ENCODE results near the gene LGALS9. TPM values are rescaled to one million over a fixed set of nuclear protein-coding genes. Genes with fewer than 3 reads are reported as not detected.
"Not testable (repeated sequence)": the region's sequence is repeated elsewhere in the genome, so short reads cannot be mapped to it uniquely, and the experiment has no call there.

LGALS9 gene
- total RNA-seq, 1 donor from 2014 or later = 35.1 TPM

GRCh38 chr17:27651411-27652345, 20.7 kb downstream of the LGALS9 start:
- Mint-ChIP-seq H3K27me3 (ENCODE audit: low read depth) (no peaks in the 10 kb centered on the region), H3K4me1 (ENCODE audit: low read depth) (peaks cover 7% of the 10 kb centered on the region), H3K9me3 (no peaks in the 10 kb centered on the region), H3K27ac (no peak overlapping the region), H3K4me3 (ENCODE audit: low read depth) (no peak overlapping the region), H3K36me3 (ENCODE audit: low read depth) (peaks cover 11% of the 10 kb centered on the region)
- DNase-seq (ENCODE audit: low spot score) = peak; percentile 56
- intact Hi-C loops (cut with micrococcal nuclease) = loop anchor here (2.0 kb wide), 1 partner anchor 43 kb away; no protein-coding TSS in a partner anchor

- not testable (repeated sequence) for H3K9me3 Mint-ChIP-seq; H3K27ac Mint-ChIP-seq; DNase-seq (ENCODE audit: low spot score); H3K36me3 Mint-ChIP-seq (ENCODE audit: low read depth); H3K4me1 Mint-ChIP-seq (ENCODE audit: low read depth); H3K27me3 Mint-ChIP-seq (ENCODE audit: low read depth); H3K4me3 Mint-ChIP-seq (ENCODE audit: low read depth)
- intact Hi-C loops (cut with micrococcal nuclease) = loop anchor here (2.0 kb wide), 1 partner anchor 45 kb away; no protein-coding TSS in a partner anchor
Measured at GRCh38 chr17:27653449-27653971, 22.5 kb downstream of the LGALS9 start.

- no peaks in the 10 kb centered on the region for H3K27me3 Mint-ChIP-seq (ENCODE audit: low read depth)
- no peak for DNase-seq (ENCODE audit: low spot score)
- intact Hi-C loops (cut with micrococcal nuclease) = loop anchor here (1.0 kb wide), 1 partner anchor 102 kb away; no protein-coding TSS in a partner anchor
- H3K9me3 Mint-ChIP-seq = no peaks in the 10 kb centered on the region
- no peak overlapping the region for H3K27ac Mint-ChIP-seq
- H3K4me1 Mint-ChIP-seq (ENCODE audit: low read depth) = peaks cover 7% of the 10 kb centered on the region
- H3K36me3 Mint-ChIP-seq (ENCODE audit: low read depth) = no peaks in the 10 kb centered on the region
- no peak overlapping the region for H3K4me3 Mint-ChIP-seq (ENCODE audit: low read depth)
Measured at GRCh38 chr17:27654136-27654535, 23.1 kb downstream of the LGALS9 start.

- H3K27me3 Mint-ChIP-seq (ENCODE audit: low read depth) = no peaks in the 10 kb centered on the region
- intact Hi-C loops (cut with micrococcal nuclease) = loop anchor here (1.0 to 5.0 kb wide), 2 partner anchors 101 to 212 kb away; no protein-coding TSS in a partner anchor
Measured at GRCh38 chr17:27654654-27655524, 23.9 kb downstream of the LGALS9 start.

GRCh38 chr17:27655525-27656111, 24.6 kb downstream of the LGALS9 start:
- not testable (repeated sequence) for H3K4me1 Mint-ChIP-seq (ENCODE audit: low read depth); H3K27ac Mint-ChIP-seq; H3K4me3 Mint-ChIP-seq (ENCODE audit: low read depth); H3K27me3 Mint-ChIP-seq (ENCODE audit: low read depth); DNase-seq (ENCODE audit: low spot score); H3K9me3 Mint-ChIP-seq; H3K36me3 Mint-ChIP-seq (ENCODE audit: low read depth)
- intact Hi-C loops (cut with micrococcal nuclease) = loop anchor here (5.0 kb wide), 1 partner anchor 212 kb away; no protein-coding TSS in a partner anchor

More at GRCh38 chr17:27654654-27655524, 23.9 kb downstream of the LGALS9 start:
- DNase-seq (ENCODE audit: low spot score) = peak; percentile 52
- Mint-ChIP-seq H3K27ac (no peak overlapping the region), H3K4me1 (ENCODE audit: low read depth) (peaks cover 7% of the 10 kb centered on the region), H3K4me3 (ENCODE audit: low read depth) (no peak overlapping the region), H3K9me3 (no peaks in the 10 kb centered on the region), H3K36me3 (ENCODE audit: low read depth) (no peaks in the 10 kb centered on the region)

GRCh38 chr17:27656620-27657019, 25.6 kb downstream of the LGALS9 start:
- H3K36me3 Mint-ChIP-seq (ENCODE audit: low read depth); H3K9me3 Mint-ChIP-seq; H3K27ac Mint-ChIP-seq; DNase-seq (ENCODE audit: low spot score); H3K4me1 Mint-ChIP-seq (ENCODE audit: low read depth); H3K4me3 Mint-ChIP-seq (ENCODE audit: low read depth); H3K27me3 Mint-ChIP-seq (ENCODE audit: low read depth): not testable (repeated sequence)
- intact Hi-C loops (cut with micrococcal nuclease) = loop anchor here (5.0 kb wide), 1 partner anchor 211 kb away; no protein-coding TSS in a partner anchor

- Mint-ChIP-seq H3K4me1 (ENCODE audit: low read depth) (peaks cover 5% of the 10 kb centered on the region), H3K27ac (no peak overlapping the region), H3K36me3 (ENCODE audit: low read depth) (no peaks in the 10 kb centered on the region), H3K9me3 (no peaks in the 10 kb centered on the region), H3K27me3 (ENCODE audit: low read depth) (no peaks in the 10 kb centered on the region), H3K4me3 (ENCODE audit: low read depth) (no peak overlapping the region)
- intact Hi-C loops (cut with micrococcal nuclease) = loop anchor here (5.0 kb wide), 1 partner anchor 210 kb away; no protein-coding TSS in a partner anchor
- no peak for DNase-seq (ENCODE audit: low spot score)
Measured at GRCh38 chr17:27657620-27658019, 26.6 kb downstream of the LGALS9 start.

- intact Hi-C loops (cut with micrococcal nuclease) = loop anchor here (5.0 kb wide), 1 partner anchor 208 kb away; no protein-coding TSS in a partner anchor
- peaks cover 2% of the 10 kb centered on the region for H3K4me1 Mint-ChIP-seq (ENCODE audit: low read depth)
- H3K36me3 Mint-ChIP-seq (ENCODE audit: low read depth) = no peaks in the 10 kb centered on the region
- no peaks in the 10 kb centered on the region for H3K9me3 Mint-ChIP-seq
- no peak overlapping the region for H3K27ac Mint-ChIP-seq
- no peaks in the 10 kb centered on the region for H3K27me3 Mint-ChIP-seq (ENCODE audit: low read depth)
- DNase-seq (ENCODE audit: low spot score) = no peak
- no peak overlapping the region for H3K4me3 Mint-ChIP-seq (ENCODE audit: low read depth)
Measured at GRCh38 chr17:27659683-27660082, 28.7 kb downstream of the LGALS9 start.

- Mint-ChIP-seq H3K9me3 (no peaks in the 10 kb centered on the region), H3K27ac (no peak overlapping the region), H3K27me3 (ENCODE audit: low read depth) (no peaks in the 10 kb centered on the region), H3K4me1 (ENCODE audit: low read depth) (no peaks in the 10 kb centered on the region), H3K36me3 (ENCODE audit: low read depth) (no peaks in the 10 kb centered on the region), H3K4me3 (ENCODE audit: low read depth) (no peak overlapping the region)
- intact Hi-C loops (cut with micrococcal nuclease) = no loop called here
- DNase-seq (ENCODE audit: low spot score) = no peak
Measured at GRCh38 chr17:27660436-27660835, 29.4 kb downstream of the LGALS9 start.

GRCh38 chr17:27663936-27664605, 33.1 kb downstream of the LGALS9 start:
- H3K9me3 Mint-ChIP-seq = no peaks in the 10 kb centered on the region
- H3K27me3 Mint-ChIP-seq (ENCODE audit: low read depth) = no peaks in the 10 kb centered on the region
- no peak for DNase-seq (ENCODE audit: low spot score)
- no peak overlapping the region for H3K4me3 Mint-ChIP-seq (ENCODE audit: low read depth)
- H3K27ac Mint-ChIP-seq = no peak overlapping the region
- intact Hi-C loops (cut with micrococcal nuclease) = no loop called here
- no peaks in the 10 kb centered on the region for H3K36me3 Mint-ChIP-seq (ENCODE audit: low read depth)
- H3K4me1 Mint-ChIP-seq (ENCODE audit: low read depth) = no peaks in the 10 kb centered on the region

- no peaks in the 10 kb centered on the region for H3K4me1 Mint-ChIP-seq (ENCODE audit: low read depth)
- H3K4me3 Mint-ChIP-seq (ENCODE audit: low read depth) = no peak overlapping the region
- no peaks in the 10 kb centered on the region for H3K27me3 Mint-ChIP-seq (ENCODE audit: low read depth)
- DNase-seq (ENCODE audit: low spot score) = no peak
- intact Hi-C loops (cut with micrococcal nuclease) = no loop called here
- H3K9me3 Mint-ChIP-seq = no peaks in the 10 kb centered on the region
- no peak overlapping the region for H3K27ac Mint-ChIP-seq
- no peaks in the 10 kb centered on the region for H3K36me3 Mint-ChIP-seq (ENCODE audit: low read depth)
Measured at GRCh38 chr17:27664606-27664965, 33.6 kb downstream of the LGALS9 start.

GRCh38 chr17:27665549-27665948, 34.6 kb downstream of the LGALS9 start:
- no peak overlapping the region for H3K27ac Mint-ChIP-seq
- DNase-seq (ENCODE audit: low spot score) = no peak
- no peaks in the 10 kb centered on the region for H3K27me3 Mint-ChIP-seq (ENCODE audit: low read depth)
- H3K36me3 Mint-ChIP-seq (ENCODE audit: low read depth) = no peaks in the 10 kb centered on the region
- H3K4me3 Mint-ChIP-seq (ENCODE audit: low read depth) = no peak overlapping the region
- intact Hi-C loops (cut with micrococcal nuclease) = no loop called here
- no peaks in the 10 kb centered on the region for H3K9me3 Mint-ChIP-seq
- no peaks in the 10 kb centered on the region for H3K4me1 Mint-ChIP-seq (ENCODE audit: low read depth)

Measured in activated T-helper 2 cell treated with anti-CD3 and anti-CD28 coated beads, Interferon-gamma antibody, Interleukin-2, Interleukin-4, amounts not matched to agents 10 μg/mL and 5 μg/mL and 100 μg/mL, durations not matched to agents 14 hours and 24 hours and 36 hours (primary cell).